NCI-H2107 (cell line): Measurements from ENCODE around the gene KATNB1.
A peak's percentile ranks its signal among the peaks of the same experiment; 100 is the strongest.
"Not testable (repeated sequence)": the region's sequence is repeated elsewhere in the genome, so short reads cannot be mapped to it uniquely, and the experiment has no call there.

Experiments used
- DNase-seq: peaks from one replicate; lab custom pipeline; 2025; lab: John Stamatoyannopoulos, UW

The KATNB1 gene

DNA sequence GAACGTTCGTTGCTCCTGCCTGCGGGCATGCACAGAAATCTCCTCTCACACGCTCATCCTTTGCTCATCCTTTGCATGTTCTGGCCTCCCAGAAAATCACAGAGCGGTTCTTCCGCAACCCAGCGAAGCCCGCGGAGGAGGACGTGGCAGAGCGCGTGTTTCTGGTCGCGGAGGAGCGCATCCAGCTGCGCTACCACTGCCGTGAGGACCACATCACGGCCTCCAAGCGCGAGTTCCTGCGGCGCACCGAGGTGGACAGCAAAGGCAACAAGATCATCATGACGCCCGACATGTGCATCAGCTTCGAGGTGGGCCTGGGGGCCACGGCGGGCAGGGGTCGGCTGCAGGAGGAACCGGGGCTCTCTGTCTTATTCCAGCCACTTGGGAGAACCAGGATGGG, 9.6 kb upstream of the KATNB1 start:
- no peak for DNase-seq

DNA sequence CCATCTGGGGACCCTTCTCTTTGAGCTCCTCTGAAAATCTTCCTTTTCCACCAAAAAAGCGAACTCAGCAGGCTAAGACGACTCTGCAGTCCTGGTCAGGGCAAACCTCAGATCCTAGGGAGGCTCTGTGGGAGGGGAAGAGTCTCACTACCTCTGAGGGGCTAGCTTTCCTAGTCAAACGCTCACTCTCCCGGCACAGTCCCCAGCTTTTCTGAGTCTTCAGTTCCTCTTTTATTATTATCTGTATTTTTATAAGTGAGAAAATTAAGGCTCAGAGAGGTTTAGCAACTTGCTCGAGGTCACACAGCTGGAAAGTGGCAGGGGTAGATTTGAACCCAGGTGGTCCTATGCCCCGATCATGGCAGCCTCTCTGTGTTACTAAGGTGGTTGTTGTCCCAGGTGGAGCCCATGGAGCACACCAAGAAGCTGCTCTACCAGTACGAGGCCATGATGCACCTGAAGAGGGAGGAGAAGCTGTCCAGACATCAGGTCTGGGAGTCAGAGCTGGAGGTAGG, 9.1 kb upstream of the KATNB1 start:
- DNase-seq: no peak

DNA sequence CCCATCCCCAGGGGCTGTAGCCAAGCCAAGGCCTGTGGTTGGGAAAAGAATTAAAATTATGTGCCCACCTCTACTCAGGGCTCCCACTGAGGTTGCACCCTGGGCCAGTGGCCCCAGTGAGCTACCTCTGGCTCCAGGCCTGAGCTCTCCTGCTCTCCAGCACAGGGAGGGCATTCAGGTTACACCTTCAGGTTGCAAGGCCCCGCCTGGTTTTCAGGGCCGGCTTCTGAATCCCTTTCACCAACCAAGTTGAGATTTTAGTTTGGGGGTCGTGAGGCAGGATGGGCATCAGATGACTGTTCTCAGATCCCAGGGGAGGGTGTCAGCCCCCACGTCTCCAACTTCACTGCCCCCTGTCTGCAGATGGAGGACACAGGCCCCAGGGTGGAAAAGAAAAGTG, 8.0 kb upstream of the KATNB1 start:
- no peak for DNase-seq

DNA sequence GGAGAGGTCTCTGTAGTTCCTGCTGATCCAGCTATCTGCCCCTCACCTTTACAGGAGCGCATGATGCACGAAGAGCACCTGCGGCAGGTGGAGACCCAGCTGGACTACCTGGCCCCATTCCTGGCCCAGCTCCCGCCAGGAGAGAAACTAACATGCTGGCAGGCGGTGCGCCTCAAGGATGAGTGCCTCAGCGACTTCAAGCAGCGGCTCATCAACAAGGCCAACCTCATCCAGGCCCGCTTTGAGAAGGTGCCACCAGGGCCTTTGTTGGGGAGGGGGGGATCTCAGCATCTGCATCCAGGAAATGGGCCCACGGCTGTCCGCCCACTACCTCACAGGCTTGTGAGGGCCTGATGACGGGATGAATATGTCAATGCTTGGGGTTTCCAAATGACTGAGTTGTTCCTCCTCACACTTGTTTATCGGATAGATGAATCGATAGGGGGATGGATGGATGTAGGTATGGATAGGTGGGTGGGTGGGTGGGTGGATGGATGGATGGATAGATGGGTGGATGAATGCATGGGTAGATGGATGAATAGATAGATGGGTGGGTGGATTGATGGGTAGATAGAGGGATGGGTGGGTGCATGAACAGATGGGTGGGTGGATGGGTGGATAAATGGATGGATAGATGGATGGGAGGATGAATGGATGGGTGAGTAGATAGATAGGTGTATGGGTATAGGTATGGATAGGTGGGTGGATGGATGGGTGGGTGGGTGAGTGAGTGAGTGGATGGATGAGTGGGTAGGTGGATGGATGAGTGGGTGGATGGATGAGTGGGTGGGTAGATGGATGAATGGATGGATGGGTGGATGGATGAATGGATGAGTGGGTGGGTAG, 7.0 kb upstream of the KATNB1 start:
- DNase-seq: no peak

DNA sequence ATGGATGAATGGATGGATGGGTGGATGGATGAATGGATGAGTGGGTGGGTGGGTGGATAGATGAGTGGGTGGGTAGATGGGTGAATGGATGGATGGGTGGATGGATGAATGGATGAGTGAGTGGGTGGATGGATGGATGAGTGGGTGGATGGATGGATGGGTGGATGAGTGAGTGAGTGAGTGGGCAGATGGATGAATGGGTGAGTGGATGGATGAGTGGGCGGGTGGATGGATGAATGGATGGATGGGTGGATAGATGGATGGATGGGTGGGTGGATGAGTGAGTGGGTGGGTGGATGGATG, 6.4 kb upstream of the KATNB1 start:
- DNase-seq: no peak

DNA sequence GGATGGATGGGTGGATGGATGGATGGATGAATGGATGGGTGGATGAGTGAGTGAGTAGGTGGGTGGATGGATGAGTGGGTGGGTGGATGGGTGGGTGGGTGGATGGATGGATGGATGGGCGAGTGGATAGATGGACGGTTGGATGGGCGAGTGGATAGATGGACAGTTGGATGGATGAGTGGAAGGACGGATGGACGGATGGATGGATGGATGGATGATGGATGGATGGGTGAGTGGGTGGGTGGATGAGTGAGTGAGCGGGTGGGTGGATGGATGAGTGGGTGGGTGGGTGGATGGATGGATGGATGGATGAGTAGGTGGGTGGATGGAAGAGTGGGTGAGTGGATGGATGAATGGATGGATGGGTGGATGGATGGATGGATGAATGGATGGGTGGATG, 5.7 kb upstream of the KATNB1 start:
- DNase-seq: not testable (repeated sequence)

DNA sequence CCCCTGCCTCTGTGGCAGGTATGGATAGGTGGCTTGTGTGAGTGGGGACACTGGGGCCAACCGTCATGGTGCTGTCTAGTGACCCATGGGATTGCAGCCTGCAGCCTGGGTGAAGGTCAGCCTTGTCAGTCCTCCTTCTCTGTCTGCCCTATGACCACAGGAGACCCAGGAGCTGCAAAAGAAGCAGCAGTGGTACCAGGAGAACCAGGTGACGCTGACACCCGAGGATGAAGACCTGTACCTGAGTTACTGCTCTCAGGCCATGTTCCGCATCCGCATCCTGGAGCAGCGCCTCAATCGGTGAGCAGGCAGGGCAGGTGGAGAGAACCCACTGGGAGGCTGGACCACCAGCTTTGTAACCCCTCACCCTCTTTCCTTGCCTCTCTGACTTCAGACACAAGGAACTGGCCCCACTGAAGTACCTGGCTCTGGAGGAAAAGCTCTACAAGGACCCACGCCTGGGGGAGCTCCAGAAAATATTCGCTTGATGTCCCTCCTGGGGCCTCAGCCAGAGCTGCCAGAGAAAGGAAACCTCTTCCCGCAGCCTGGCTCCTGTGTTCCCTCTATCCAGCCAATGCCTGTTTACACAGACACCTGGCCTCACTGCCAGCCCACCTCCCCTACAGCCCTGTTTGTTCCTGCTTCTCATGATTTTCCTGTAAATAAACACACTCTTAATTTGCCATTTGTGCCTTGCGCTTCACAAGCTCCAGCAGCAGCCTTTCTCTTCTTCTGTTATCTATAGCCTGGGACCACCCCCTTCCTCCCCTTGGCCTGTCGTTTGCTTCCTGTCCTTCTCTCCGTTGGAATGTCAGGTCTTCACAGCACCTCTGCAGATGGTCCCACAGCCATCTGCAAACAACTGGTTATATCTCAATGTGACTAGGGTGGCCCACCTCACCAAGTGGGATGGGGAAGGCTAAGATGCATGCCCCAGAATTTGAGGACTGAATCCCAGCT, 4.5 kb upstream of the KATNB1 start:
- DNase-seq: no peak

DNA sequence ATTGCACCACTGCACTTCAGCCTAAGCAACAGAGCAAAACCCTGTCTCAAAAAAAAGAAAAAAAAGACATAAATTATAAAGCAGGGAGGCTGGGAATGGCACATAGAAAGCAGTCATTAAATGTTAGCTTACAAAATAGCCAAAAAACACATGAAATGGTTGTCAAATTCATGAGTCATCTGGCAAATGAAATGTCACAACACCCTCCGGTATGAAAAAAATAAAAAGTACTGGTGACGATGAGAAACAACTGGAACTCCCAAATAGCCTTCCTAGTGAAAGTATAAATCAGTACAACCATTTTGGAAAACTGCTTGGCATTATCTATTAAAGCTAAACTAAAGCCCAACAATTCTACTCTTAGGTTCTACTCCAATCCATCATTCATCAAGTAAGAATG, 3.5 kb upstream of the KATNB1 start:
- DNase-seq: no peak

DNA sequence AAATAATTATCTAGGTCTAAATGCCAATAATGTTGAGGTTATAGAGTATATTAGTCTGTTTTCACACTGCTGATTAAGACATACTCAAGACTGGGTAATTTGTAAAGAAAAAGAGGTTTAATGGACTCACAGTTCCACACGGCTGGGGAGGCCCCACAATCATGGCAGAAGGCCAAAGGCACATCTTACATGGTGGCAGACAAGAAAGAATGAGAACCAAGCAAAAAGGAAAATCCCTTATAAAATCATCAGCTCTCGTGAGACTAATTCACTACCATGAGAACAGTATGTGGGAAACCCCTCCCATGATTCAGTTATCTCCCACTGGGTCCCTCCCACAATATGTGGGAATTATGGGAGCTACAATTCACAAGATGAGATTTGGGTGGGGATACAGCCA, 2.9 kb upstream of the KATNB1 start:
- DNase-seq: no peak

DNA sequence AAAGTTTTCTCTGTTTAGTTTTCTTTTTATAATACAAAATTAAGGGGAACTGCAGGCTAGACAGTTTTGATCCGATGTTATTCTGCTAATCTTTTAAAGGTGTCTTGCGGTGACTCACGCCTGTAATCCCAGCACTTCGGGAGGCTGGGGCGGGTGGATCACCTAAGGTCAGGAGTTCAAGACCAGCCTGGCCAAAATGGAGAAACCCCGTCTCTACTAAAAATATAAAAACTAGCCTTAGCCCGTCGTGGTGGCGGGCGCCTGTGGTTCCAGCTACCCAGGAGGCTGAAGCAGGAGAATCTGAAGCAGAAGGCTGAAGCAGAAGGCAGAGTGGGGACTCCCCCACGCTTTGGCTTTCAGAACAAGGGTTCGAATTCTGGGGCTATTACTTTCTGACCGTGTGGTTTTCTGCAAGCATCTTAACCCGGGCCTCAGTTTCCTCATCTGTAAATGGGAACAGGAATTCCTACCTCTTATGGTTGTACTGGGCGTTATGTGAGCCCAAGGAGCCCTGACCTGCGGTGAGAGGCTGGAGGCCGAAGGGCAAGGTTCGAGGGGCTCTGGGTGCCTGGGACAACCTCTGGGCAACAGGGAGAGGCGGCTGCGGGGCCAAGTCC, 1.2 kb upstream of the KATNB1 start:
- no peak for DNase-seq

DNA sequence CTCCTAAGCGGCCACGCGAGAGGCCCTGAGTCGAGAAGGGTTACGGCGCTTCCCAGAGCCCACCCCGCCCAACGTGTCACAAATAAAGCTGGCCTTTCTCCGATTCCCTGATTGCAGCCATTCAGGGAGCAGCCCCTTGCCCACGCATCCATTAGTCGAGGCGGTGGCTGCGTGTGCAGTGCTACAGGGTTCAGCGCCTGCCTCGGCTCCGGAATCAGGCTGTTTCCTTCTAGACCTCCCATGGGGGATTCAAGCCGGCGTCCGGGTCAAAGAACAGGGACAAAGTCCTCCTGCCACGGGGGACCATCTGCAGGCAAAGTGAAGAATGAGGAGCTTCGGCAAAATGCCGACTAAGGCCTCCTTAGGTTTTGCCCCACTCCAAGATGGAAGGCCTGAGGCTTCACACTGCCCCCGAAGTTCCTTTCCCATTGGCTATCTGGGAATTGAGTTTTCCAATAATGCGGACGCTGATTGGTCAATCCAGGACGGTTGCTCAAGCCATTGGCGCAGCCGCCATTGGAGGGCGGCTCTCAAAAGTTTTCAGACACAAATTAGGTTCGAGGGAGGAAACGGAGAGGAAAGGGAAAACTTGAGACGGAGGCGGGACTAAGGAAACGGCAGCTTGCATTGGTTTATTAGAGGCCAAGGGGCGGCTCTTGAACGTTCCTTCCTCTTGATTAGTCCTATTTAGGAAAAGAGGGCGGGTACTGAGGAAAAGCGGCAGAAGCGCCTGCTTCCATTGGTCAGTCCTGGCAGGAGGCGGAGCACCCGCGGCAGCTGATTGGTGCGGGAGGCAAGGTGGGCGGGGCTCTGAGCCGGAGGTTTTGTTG, 430 bp upstream of the KATNB1 start:
- peak; percentile 99 for DNase-seq

DNA sequence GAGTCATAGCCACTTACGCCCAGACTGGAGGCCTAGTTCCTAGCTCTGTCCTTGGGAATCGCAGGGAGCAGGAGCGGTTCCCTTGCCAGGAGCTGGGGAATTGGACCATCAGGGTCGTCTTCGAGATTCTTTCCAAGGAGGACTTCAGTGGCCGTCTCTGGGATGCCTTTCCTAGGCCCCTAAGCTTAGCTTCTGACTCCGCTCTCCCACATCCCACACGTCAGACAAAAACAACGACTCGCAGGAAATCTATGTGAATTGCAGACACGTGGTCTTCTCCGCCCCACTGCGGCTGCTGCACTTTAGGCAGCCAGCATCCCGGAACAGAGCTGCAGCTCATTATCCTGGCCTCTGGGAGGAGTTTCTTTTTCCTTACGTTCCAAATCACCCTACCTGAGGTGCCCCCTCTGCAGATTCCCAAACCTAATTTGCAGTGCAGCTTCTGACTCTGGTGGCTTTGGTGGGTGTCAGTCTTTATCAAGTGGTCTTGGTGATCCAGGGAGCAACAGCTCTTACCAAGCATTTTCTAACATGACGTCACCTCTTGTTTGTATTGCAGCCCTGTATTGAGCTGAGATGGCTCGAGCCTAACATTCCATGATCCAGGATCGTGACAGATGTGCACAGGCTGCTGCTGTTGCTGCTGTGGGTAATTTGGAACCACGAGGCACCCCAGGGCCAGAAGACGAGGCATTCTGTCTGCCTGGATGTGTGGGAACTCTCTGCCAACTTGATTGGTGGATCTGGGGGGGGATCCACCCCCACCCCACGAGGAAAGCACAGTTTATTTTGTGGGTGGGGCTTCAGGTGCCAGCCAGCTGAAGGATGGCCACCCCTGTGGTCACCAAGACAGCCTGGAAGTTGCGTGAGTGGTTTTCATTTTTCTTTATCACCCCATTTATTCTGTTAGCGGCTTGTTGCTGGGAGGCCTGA, 1.1 kb downstream of the KATNB1 start:
- DNase-seq: peak; percentile 31

DNA sequence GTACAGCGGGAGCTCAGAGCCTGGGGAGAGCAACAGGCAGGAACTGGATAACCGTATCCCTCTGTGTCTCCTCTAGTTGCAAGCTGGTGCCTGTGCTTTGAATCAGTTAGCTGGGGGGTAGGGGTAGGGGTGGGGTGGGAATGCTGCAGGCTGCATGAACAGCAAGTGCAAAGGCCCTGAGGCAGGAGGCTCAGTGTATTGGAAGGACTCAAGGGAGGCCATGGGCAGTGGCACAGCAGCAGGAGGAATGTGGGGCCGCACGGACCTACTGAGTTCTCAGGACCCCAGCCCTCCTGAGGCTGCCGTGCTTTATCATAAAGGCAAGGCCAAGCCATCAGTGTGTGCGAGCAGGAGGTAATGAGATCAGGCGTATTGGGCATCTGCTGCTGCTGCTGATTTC, 3.3 kb downstream of the KATNB1 start:
- no peak for DNase-seq

DNA sequence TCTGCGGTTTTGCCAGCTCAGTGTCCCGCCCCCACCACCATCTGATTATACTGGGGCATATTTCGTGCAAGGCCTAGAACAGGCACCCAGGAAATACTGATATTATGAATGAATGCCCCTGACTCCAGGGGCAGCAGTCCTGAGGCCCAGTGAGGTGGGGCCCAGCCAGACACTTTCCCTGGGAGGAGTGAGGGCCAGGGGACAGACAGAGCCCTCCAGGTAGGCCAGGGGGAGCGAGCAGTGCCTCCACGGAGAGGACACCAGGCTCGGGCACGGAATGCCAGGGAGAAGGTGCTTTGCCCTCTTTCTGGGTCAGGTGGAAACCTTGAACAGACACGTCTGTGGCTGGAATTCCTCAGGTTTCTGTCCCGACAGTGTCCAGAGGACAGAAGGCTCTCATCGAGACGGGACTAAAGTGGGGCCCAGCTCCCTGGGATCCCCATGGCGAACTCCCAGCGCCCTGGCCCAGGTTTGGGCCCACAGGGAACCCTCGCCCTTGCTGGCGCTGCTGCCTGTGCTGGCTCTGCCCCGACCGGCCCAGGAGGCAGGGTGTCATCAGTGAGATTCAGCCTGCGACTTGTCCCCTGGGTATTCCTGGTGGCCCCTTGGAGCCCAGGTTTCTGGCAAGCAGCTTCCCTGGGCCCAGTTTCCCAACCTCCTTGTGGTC, 4.3 kb downstream of the KATNB1 start:
- DNase-seq: no peak

DNA sequence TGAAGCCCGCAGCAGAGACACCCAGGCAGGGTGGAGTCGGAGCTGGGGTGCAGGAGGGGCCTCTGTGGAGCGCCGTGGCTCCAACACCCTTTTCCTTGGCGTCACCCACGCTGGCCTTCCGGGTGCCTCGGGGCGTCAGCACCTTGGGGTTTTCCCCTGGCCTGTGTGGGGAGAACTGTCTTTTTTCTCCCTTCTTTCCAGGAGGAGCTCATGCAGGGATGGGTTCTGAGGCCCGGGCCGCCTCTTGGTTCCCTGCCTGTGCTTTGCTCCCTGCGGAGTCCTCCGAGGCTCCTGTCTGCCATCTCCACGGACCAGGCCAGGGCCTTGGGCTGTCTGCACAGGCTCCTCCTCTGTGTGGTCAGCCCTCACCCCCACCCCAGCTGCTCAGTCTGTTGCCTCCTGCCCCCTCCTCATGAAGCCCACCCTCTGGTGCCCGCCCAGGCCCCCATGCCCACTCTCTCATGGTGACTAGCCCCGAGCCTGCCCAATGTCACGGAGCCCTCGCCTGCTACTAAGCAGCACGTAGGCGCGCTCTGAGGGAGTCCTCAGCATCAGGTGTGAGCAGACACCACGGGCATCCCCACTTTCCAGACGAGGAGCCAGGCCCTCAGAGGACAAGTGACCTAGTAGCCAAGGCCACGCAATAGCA, 5.0 kb downstream of the KATNB1 start:
- no peak for DNase-seq

DNA sequence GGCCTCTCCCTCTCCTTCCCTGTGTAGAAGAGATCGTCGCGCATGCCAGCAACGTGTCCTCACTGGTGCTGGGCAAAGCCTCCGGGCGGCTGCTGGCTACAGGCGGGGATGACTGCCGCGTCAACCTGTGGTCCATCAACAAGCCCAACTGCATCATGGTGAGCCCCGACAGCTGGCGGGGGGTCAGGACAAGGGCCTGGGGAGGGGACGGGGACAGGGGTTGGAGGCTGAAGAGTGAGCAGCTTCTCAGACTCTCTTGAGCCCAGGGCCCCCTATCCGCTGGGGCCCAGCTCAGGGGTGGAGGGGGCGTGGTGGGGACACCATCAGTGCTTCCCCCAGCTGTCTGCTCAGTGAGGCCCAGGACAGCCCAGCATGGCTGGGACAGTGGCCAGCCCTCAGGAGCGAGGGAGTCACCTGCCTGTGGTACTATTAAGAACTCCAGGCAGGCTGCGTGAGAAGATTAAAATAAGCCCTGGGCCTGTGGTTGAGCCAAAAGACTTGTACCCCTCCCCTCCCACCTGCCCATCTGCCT, 6.2 kb downstream of the KATNB1 start:
- DNase-seq: no peak

DNA sequence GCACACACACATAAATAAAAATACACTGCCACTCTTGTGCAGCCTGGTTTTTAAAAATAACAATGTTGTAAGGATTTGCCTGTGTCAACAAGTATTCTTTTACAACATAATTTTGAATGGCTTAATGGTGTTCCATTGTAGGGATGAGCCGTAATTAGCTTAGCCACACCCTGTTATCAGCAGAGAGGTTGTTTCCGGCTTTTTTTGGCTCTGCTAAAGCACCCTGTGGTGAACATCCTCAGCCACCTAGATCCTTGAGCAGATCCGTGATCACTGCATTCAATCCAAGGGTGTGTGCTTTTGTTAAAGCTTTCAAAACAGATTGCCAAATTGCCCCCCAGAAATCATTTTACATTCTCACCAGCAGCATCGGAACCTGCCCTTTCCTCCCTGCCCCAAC, 7.0 kb downstream of the KATNB1 start:
- DNase-seq: no peak

DNA sequence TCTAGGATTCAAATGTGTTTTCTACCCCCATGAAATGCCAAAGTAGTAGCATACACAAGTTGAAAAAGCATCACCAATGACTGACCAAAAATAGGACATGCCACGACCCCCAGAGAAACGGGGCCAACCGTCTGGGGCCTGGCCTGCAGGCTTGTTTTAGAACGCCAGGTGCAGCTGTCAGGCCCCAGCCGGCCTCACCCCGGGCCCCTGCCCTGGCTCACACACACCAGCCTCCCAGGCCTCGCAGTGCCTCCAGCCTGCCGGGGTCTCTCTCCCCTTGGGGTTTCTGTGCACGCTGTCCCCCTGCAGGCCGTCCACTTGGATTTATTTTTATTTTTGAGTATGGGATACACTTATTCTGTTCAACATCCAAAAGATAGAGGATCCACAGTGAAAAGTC, 7.9 kb downstream of the KATNB1 start:
- no peak for DNase-seq
